MM.1S (cell line): Measurements from ENCODE around the gene GAB2.

Source experiments
- DNase-seq: peaks from one replicate; pipeline ENCODE4 v3.0.0-alpha.2; 2015
- H2AFZ ChIP-seq: fragments of 300-600 bp; sonication (generic); 2 replicates; pipeline ENCODE4 v1.6.0; 2016; ENCODE audit warnings: antibody characterized with exemption, low read length
- H3F3A ChIP-seq: fragments of 300-600 bp; sonication (generic); 2 replicates; pipeline ENCODE4 v1.6.1; 2016; ENCODE audit warnings: mild to moderate bottlenecking, antibody characterized with exemption, low read length, moderate library complexity, mixed read lengths; ENCODE audit not compliant: insufficient read depth
- H3K27ac ChIP-seq: fragments of 300-600 bp; sonication (generic); 2 replicates; pipeline ENCODE4 v1.5.1; 2016; ENCODE audit warnings: mild to moderate bottlenecking, low read length
- H3K27me3 ChIP-seq: fragments of 300-600 bp; sonication (generic); replicated peaks from 2 replicates; pipeline ENCODE4 v1.6.0; 2016; ENCODE audit warnings: low read length; ENCODE audit not compliant: insufficient read depth
- H3K36me3 ChIP-seq: fragments of 300-600 bp; sonication (generic); replicated peaks from 2 replicates; pipeline ENCODE4 v1.6.1; 2016; ENCODE audit warnings: mild to moderate bottlenecking, low read length, mixed read lengths; ENCODE audit not compliant: insufficient read depth
- H3K4me1 ChIP-seq: fragments of 300-600 bp; sonication (generic); 2 replicates; pipeline ENCODE4 v1.6.1; 2016; ENCODE audit warnings: low read length, mixed read lengths
- H3K4me2 ChIP-seq: fragments of 300-600 bp; sonication (generic); 2 replicates; pipeline ENCODE4 v1.6.0; 2016; ENCODE audit warnings: low read depth, low read length
- H3K4me3 ChIP-seq: fragments of 300-600 bp; sonication (generic); 2 replicates; pipeline ENCODE4 v1.5.1; 2016; ENCODE audit warnings: low read length, mixed read lengths
- H3K79me2 ChIP-seq: fragments of 300-600 bp; sonication (generic); 2 replicates; pipeline ENCODE4 v1.6.1; 2016; ENCODE audit warnings: mixed run types, low read length, mixed read lengths
- H3K9ac ChIP-seq: fragments of 300-600 bp; sonication (generic); 2 replicates; pipeline ENCODE4 v1.6.1; 2016; ENCODE audit warnings: low read length, mixed read lengths
- H3K9me2 ChIP-seq: fragments of 300-600 bp; sonication (generic); replicated peaks from 2 replicates; pipeline ENCODE4 v1.6.1; 2016; ENCODE audit warnings: mild to moderate bottlenecking, low read length, mixed read lengths; ENCODE audit not compliant: insufficient read depth
- H3K9me3 ChIP-seq: fragments of 300-600 bp; sonication (generic); replicated peaks from 2 replicates; pipeline ENCODE4 v1.6.1; 2016; ENCODE audit warnings: mild to moderate bottlenecking, low read length, mixed read lengths; ENCODE audit not compliant: insufficient read depth
- H4K20me1 ChIP-seq: fragments of 300-600 bp; sonication (generic); 2 replicates; pipeline ENCODE4 v1.6.1; 2016; ENCODE audit warnings: mild to moderate bottlenecking, low read length, moderate library complexity, mixed read lengths; ENCODE audit not compliant: insufficient read depth
- CTCF ChIP-seq: fragments of 300-600 bp; sonication (generic); IDR thresholded peaks from 2 replicates; pipeline ENCODE4 v1.5.1; 2016; ENCODE audit warnings: antibody characterized with exemption, low read length, mixed read lengths
- EZH2 ChIP-seq: fragments of 300-600 bp; sonication (generic); optimal IDR thresholded peaks from 2 replicates; pipeline ENCODE3; 2017; ENCODE audit warnings: low read depth, mild to moderate bottlenecking, antibody characterized with exemption, low read length, mixed read lengths
- EZH2phosphoT487 ChIP-seq: fragments of 300-600 bp; sonication (generic); IDR thresholded peaks from 2 replicates; pipeline ENCODE4 v1.6.1; 2018; ENCODE audit warnings: antibody characterized with exemption, low read length

GAB2 gene

GRCh38 chr11:78402847-78403246 lies 14.8 kb downstream of the GAB2 start:
- no peak overlapping the region for H3K4me3 ChIP-seq

GRCh38 chr11:78400702-78401101 lies 16.9 kb downstream of the GAB2 start:
- Histone ChIP-seq H3K9ac (no peak overlapping the region), H3K9me2 (no peaks in the 10 kb centered on the region), H3F3A (peaks cover 4% of the 10 kb centered on the region), H2AFZ (no peak overlapping the region), H3K27me3 (no peaks in the 10 kb centered on the region), H3K9me3 (no peaks in the 10 kb centered on the region), H3K4me1 (peaks cover 14% of the 10 kb centered on the region), H3K4me3 (no peak overlapping the region), H3K4me2 (no peak overlapping the region), H3K27ac (no peak overlapping the region), H3K79me2 (peaks cover 9% of the 10 kb centered on the region; the same call in 1 of the 2 replicates), H3K36me3 (no peaks in the 10 kb centered on the region), H4K20me1 (no peaks in the 10 kb centered on the region)
- TF ChIP-seq EZH2 (no peak), CTCF (no peak), EZH2phosphoT487 (no peak)
- no peak for DNase-seq

More at GRCh38 chr11:78402847-78403246, 14.8 kb downstream of the GAB2 start:
- Histone ChIP-seq H3K36me3 (no peaks in the 10 kb centered on the region), H4K20me1 (no peaks in the 10 kb centered on the region), H3K4me2 (no peak overlapping the region), H3K27ac (no peak overlapping the region), H3F3A (no peaks in the 10 kb centered on the region), H3K9me2 (no peaks in the 10 kb centered on the region), H3K9ac (no peak overlapping the region), H3K27me3 (no peaks in the 10 kb centered on the region), H2AFZ (no peak overlapping the region), H3K9me3 (no peaks in the 10 kb centered on the region), H3K4me1 (peaks cover 7% of the 10 kb centered on the region), H3K79me2 (peaks cover 13% of the 10 kb centered on the region; the same call in 1 of the 2 replicates)
- DNase-seq = no peak
- TF ChIP-seq CTCF = no peak
- TF ChIP-seq EZH2 = no peak
- TF ChIP-seq EZH2phosphoT487 = no peak

GRCh38 chr11:78400116-78400515 lies 17.5 kb downstream of the GAB2 start:
- H2AFZ ChIP-seq = no peak overlapping the region
- no peaks in the 10 kb centered on the region for H3K36me3 ChIP-seq
- peaks cover 4% of the 10 kb centered on the region for H3F3A ChIP-seq
- H3K27ac ChIP-seq = no peak overlapping the region
- no peak overlapping the region for H3K4me2 ChIP-seq
- H3K4me1 ChIP-seq = peaks cover 14% of the 10 kb centered on the region
- no peak for DNase-seq
- peaks cover 5% of the 10 kb centered on the region; the same call in 1 of the 2 replicates for H3K79me2 ChIP-seq
- H3K9ac ChIP-seq = no peak overlapping the region
- no peaks in the 10 kb centered on the region for H3K27me3 ChIP-seq
- no peaks in the 10 kb centered on the region for H3K9me3 ChIP-seq
- no peaks in the 10 kb centered on the region for H4K20me1 ChIP-seq
- no peak overlapping the region for H3K4me3 ChIP-seq
- H3K9me2 ChIP-seq = no peaks in the 10 kb centered on the region
- TF ChIP-seq EZH2 = no peak
- TF ChIP-seq CTCF = no peak
